CD4-positive, alpha-beta T cell treated with Interleukin-2 at 100 ng/mL for 4 hours (primary cell): ENCODE results near the gene SCN9A.
"Not testable (repeated sequence)": the region's sequence is repeated elsewhere in the genome, so short reads cannot be mapped to it uniquely, and the experiment has no call there.

Experiments used
- DNase-seq: peaks from one replicate; pipeline ENCODE4 v3.0.0-alpha.2; 2020; ENCODE audit warnings: low spot score

Gene SCN9A

GRCh38 chr2:166334805-166335204, 40.9 kb downstream of the SCN9A start:
- DNase-seq: no peak

- no peak for DNase-seq
These were observed 41.9 kb downstream of the SCN9A start for GRCh38 chr2:166333801-166334200.

- DNase-seq: no peak
These were observed 43.6 kb downstream of the SCN9A start for GRCh38 chr2:166332106-166332505.

GRCh38 chr2:166331468-166331867, 44.3 kb downstream of the SCN9A start:
- DNase-seq: no peak

GRCh38 chr2:166329465-166329864, 46.3 kb downstream of the SCN9A start:
- no peak for DNase-seq

GRCh38 chr2:166328147-166328546, 47.6 kb downstream of the SCN9A start:
- no peak for DNase-seq

GRCh38 chr2:166321076-166321475, 54.7 kb downstream of the SCN9A start:
- DNase-seq: no peak

GRCh38 chr2:166314022-166314759, 61.6 kb downstream of the SCN9A start:
- no peak for DNase-seq

GRCh38 chr2:166312863-166313262, 62.9 kb downstream of the SCN9A start:
- not testable (repeated sequence) for DNase-seq

GRCh38 chr2:166307326-166307725, 68.4 kb downstream of the SCN9A start:
- no peak for DNase-seq

- no peak for DNase-seq
These were observed 71.1 kb downstream of the SCN9A start for GRCh38 chr2:166304656-166305055.

- DNase-seq: no peak
These were observed 73.7 kb downstream of the SCN9A start for GRCh38 chr2:166302036-166302435.

- no peak for DNase-seq
These were observed 77.8 kb downstream of the SCN9A start for GRCh38 chr2:166297951-166298350.

- DNase-seq: no peak
These were observed 81.8 kb downstream of the SCN9A start for GRCh38 chr2:166293984-166294383.

- DNase-seq: no peak
These were observed 90.5 kb downstream of the SCN9A start for GRCh38 chr2:166285215-166285614.

- no peak for DNase-seq
These were observed 91.4 kb downstream of the SCN9A start for GRCh38 chr2:166284359-166284758.

GRCh38 chr2:166282154-166282553, 93.6 kb downstream of the SCN9A start:
- no peak for DNase-seq

GRCh38 chr2:166278856-166279255, 96.9 kb downstream of the SCN9A start:
- DNase-seq: no peak

GRCh38 chr2:166270376-166270775, 105.4 kb downstream of the SCN9A start:
- no peak for DNase-seq

GRCh38 chr2:166269322-166269721, 106.4 kb downstream of the SCN9A start:
- no peak for DNase-seq

GRCh38 chr2:166257859-166258258, 117.9 kb downstream of the SCN9A start:
- no peak for DNase-seq

- no peak for DNase-seq
These were observed 118.8 kb downstream of the SCN9A start for GRCh38 chr2:166256896-166257295.

GRCh38 chr2:166249318-166249717, 126.4 kb downstream of the SCN9A start:
- no peak for DNase-seq

- no peak for DNase-seq
These were observed 128.8 kb downstream of the SCN9A start for GRCh38 chr2:166246901-166247300.
